ENCODE data around the gene ARID3C.

Gene ARID3C

DNA sequence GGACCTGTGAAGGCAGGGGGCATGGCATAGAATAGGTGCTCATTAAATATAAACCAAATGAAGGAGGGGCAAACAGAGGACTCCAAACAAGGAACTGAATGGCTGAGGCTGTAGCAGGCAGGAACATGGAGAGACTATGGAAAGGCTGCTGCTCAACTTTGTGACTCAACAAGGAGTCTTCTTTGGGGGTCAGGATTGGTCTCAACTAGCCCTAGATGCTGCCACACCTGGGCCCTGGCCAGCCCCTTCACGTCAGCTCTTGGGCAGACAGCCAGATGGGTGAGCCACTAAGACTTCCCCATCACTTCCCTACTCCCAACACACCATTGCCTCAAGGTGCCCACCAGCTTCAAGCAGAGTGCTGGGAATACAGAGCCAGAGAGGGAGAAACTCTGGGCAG lies 28.0 kb downstream of the ARID3C start:
- Mint-ChIP-seq H3K27me3 (peaks cover 19% of the 10 kb centered on the region), H3K27ac (no peak overlapping the region), H3K36me3 (no peaks in the 10 kb centered on the region), H3K9me3 (no peaks in the 10 kb centered on the region), H3K4me1 (no peaks in the 10 kb centered on the region), H3K4me3 (no peak overlapping the region)
- ATAC-seq = no peak

DNA sequence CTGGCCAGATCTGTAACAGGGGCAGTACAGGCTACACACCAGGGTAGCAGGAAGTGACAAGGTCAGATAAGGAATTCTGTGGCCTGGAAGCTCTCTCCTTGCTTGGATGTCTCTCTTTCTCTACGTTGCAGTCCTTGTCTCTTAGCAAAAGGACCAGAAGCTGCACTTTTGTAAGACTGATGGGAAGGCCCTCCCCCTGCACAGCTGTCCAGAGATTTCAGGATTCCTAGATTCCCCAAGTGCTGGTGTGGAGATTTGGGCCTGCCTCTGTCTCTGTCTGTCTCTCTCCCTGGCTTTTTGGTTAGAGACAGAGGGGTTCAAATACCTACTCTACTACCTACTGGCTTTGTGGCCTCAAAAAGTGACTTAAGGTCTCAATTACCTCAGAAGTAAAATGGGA lies 29.3 kb downstream of the ARID3C start:
- H3K4me1 Mint-ChIP-seq = no peaks in the 10 kb centered on the region
- no peak for ATAC-seq
- H3K27me3 Mint-ChIP-seq = peaks cover 21% of the 10 kb centered on the region
- no peaks in the 10 kb centered on the region for H3K9me3 Mint-ChIP-seq
- no peak overlapping the region for H3K4me3 Mint-ChIP-seq
- no peaks in the 10 kb centered on the region for H3K36me3 Mint-ChIP-seq
- no peak overlapping the region for H3K27ac Mint-ChIP-seq

DNA sequence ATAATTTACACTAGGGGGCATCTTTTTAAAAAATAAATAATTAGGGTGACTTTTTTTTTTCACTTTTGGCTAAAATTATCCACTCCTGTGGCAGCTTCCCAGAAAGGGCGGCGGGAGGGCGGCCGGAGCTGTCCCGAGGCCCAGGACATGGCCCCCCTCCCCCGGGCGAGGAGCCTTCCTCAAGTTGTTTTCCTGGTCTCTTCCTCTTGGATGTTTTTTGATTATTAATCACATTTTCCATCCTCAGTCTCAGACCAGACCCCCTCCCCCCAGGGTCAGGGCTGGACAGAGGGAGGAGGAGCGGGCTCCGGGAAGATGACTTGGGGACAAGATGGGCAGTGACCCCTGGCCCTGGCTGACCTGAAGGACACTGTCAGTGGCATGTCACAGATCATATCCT lies 34.7 kb downstream of the ARID3C start:
- Mint-ChIP-seq H3K27ac (no peak overlapping the region), H3K27me3 (peaks cover 65% of the 10 kb centered on the region), H3K4me1 (peaks cover 37% of the 10 kb centered on the region), H3K4me3 (no peak overlapping the region), H3K9me3 (no peaks in the 10 kb centered on the region), H3K36me3 (no peaks in the 10 kb centered on the region)
- ATAC-seq = no peak

DNA sequence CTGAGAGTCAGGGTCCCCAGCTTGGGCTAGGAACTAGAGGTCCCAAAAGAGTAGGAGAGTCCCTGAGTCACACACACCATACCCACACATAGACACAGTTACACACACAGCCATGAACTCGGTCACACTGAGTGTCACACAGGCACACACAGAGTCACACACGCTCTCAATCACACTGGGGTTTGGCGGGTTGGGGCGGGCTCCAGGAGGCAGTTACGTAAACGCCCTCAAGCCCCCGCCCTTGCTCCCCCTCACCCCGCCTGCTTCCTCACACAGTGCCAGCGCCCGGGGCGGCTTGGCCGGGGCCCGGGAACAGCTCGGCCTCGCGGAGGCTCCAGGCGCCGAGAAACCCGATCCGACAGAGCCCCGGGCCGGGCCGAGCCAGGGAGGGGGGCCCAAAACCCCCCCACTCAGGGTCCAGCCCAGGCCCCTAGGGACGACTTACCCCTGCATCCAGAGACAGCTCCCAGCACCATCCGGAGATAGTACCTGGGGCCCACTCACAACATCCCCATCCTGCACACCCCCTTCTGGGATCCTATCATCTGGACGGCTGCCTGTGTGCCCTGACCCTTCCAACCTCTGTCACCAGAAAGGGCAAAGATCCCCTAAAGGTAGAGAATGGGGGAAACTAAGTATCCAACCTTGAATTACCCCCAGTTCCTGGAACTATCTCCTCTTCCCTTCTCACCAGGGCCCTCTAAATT lies 35.8 kb downstream of the ARID3C start:
- Mint-ChIP-seq H3K9me3 (no peaks in the 10 kb centered on the region), H3K4me1 (peaks cover 47% of the 10 kb centered on the region), H3K27me3 (peaks cover 76% of the 10 kb centered on the region), H3K4me3 (no peak overlapping the region), H3K36me3 (no peaks in the 10 kb centered on the region), H3K27ac (no peak overlapping the region)
- no peak for ATAC-seq

DNA sequence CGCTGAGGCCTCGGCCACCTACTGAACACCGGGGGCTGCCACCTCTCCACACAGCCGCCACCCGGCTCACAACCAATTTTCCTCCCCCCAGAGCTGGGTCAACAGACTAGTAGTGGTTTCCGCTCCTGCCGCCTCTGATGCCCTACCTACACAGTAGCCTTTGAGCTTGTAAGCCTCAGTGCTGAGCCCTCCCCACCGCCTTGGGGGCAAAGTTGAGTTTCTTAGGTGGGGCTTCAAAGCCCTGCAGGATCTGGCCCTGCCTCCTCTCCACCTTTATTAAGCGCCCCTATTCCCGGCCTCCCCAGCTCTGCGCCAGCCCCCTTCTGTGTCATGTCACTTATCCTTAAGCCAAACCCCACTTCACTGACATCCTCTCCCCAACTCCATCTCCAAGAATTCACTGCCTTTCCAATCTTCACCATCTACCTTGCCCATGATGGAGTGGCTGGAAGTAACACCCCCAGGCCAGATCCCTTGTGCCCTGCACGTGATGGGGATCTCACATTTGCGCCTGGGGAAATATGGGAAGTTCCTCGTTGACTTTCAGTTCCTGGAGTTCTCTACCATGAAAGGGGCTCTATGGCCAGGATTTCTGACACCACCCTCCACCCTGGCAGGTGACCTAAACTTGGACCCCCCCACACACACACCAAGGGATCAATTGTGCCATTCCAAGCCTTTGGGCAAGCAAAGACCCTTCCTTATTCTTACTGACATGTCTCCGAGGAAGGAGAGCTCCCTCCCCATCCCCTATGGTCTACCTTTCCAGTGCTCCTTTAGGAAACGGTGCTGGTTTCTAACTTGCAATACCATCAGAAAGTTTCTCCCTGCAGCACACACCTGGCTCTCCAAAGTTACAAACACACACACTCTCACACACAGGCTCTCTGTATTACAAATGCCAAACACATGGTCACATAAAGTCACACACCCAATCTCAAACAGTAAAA lies 36.7 kb downstream of the ARID3C start:
- no peak for ATAC-seq
- Mint-ChIP-seq H3K4me1 (peaks cover 47% of the 10 kb centered on the region), H3K9me3 (no peaks in the 10 kb centered on the region), H3K27me3 (peaks cover 71% of the 10 kb centered on the region), H3K4me3 (peak overlapping the region; percentile 79), H3K36me3 (no peaks in the 10 kb centered on the region), H3K27ac (no peak overlapping the region)

DNA sequence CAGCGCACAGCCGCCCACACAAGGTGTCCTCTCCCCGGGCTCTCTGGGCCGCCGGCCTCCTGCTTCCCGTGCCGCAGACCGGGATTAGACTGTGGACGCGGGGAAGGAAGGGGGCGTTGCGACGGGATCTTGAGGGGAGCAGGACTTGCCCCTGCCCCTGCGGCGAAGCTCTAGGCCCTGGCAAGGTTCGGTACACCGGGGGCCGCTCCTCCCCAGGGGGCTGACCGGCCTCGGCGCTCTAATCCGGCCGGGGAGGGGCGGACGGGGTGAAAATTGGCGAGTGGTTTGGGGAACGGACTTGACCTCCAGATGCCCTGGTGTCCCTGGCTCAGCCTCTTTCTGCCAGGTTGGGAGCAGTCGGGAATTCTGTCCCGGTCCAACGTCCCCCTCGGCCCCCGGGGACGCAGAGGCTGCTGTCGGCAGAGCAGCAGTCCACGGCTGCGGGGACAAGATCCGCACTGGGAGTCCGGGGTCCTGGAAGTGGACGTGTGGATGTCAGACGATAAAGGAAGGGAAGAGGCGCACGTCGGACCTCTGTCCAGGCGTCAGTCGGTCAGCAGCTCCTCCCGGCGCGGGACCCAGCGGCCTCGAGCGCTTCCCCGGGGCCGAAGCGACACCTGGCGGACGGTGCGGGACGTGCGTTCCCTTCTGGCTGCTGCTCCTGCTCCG lies 37.5 kb downstream of the ARID3C start:
- H3K4me3 Mint-ChIP-seq = peak overlapping the region; percentile 79
- peaks cover 68% of the 10 kb centered on the region for H3K27me3 Mint-ChIP-seq
- H3K9me3 Mint-ChIP-seq = no peaks in the 10 kb centered on the region

DNA sequence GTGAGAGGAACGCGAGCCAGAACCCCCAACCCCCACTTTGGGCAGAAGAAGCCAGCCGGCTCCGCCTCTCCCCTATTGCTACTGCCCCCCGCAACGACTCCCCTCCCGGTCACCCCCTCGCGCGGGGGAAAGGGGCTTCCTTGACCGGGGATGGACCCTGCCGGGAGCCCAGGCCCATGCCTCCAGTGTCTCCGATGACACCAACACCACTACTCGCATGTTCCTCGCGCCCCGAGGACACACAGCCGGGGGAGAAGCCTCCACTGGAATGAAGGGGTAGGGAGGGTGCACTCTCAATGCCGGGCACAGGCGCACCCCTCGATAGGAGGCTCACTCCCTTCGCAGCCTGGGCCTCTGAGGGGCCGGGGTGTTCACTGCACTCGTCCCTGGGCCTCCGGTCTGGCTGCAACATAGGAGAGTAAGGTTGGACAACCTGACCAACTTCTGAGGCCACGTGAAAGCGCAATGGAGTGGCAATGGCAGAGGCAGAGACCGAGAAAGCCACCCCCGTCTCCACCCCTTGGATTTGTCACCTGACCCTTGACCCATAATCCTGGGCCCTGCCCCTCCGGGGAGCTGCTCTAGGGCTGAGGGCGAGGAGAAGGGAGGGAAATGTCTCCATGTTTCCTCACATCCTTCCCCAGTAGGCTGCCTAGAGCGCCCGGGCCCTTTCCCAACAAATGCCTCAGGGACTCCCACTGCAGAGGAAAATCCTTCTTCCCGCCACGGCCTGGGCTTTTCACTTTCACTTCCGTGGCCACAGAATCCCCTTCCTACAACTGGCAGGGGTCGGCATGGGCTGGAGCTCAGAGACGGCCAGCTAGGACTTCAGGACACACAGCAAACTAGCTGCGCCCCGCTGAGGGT lies 38.3 kb downstream of the ARID3C start:
- H3K9me3 Mint-ChIP-seq = no peaks in the 10 kb centered on the region
- H3K36me3 Mint-ChIP-seq = no peaks in the 10 kb centered on the region
- no peak for ATAC-seq
- no peak overlapping the region for H3K27ac Mint-ChIP-seq
- peak overlapping the region; percentile 79 for H3K4me3 Mint-ChIP-seq
- H3K27me3 Mint-ChIP-seq = peaks cover 70% of the 10 kb centered on the region
- H3K4me1 Mint-ChIP-seq = peaks cover 55% of the 10 kb centered on the region

More for the DNA sequence above, 37.5 kb downstream of the ARID3C start:
- peak; percentile 81 for ATAC-seq
- H3K27ac Mint-ChIP-seq = no peak overlapping the region
- H3K4me1 Mint-ChIP-seq = peaks cover 48% of the 10 kb centered on the region
- H3K36me3 Mint-ChIP-seq = no peaks in the 10 kb centered on the region

DNA sequence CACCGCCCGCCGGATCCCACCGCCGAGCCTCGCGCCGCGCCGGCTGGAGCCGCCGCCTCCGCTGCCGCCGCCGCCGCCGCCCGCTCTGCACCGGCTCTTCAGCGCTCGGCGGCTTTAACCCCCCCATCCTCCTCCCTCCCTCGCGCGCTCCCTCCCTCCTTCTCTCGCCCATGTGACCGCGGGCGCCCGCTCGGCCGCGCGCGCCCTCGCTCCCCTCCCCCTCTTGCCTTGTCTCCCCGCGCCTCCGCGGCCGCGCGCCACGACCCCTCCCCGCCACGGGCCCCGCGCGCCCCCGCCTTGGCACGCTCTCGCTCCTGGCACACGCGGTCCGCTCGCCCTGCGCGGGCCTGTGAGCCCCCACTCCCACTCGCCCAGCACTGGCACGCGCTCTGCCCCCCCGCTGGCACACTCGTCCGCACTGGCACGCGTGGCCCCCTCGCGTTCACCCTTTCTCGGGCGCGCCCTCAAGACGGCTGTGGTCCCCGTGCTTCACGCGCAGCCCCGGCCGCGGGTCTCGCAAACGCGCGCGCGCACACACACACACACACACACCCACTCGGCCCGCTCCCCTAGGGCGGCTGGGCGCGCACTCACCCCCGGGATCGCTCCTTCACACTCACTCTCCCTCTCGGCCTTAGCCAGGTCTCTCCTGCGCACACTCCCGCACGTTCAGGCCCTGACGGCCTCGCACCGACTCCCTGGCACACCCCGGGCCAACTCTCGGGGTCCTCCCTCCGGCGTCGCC lies 39.1 kb downstream of the ARID3C start, which contains the start of gene CNTFR:
Gene CNTFR, minus strand, starts transcription at position 89 of the 745 bp plus-strand sequence. CDS start 20,743 bp downstream, outside the sequence.
- Mint-ChIP-seq H3K4me1 (peaks cover 61% of the 10 kb centered on the region), H3K4me3 (peak within 1 kb of the TSS; percentile 79), H3K9me3 (no peaks in the 10 kb centered on the region), H3K27me3 (peaks cover 77% of the 10 kb centered on the region), H3K36me3 (no peaks in the 10 kb centered on the region), H3K27ac (no peak within 1 kb of the TSS)
- ATAC-seq = peak; percentile 4

DNA sequence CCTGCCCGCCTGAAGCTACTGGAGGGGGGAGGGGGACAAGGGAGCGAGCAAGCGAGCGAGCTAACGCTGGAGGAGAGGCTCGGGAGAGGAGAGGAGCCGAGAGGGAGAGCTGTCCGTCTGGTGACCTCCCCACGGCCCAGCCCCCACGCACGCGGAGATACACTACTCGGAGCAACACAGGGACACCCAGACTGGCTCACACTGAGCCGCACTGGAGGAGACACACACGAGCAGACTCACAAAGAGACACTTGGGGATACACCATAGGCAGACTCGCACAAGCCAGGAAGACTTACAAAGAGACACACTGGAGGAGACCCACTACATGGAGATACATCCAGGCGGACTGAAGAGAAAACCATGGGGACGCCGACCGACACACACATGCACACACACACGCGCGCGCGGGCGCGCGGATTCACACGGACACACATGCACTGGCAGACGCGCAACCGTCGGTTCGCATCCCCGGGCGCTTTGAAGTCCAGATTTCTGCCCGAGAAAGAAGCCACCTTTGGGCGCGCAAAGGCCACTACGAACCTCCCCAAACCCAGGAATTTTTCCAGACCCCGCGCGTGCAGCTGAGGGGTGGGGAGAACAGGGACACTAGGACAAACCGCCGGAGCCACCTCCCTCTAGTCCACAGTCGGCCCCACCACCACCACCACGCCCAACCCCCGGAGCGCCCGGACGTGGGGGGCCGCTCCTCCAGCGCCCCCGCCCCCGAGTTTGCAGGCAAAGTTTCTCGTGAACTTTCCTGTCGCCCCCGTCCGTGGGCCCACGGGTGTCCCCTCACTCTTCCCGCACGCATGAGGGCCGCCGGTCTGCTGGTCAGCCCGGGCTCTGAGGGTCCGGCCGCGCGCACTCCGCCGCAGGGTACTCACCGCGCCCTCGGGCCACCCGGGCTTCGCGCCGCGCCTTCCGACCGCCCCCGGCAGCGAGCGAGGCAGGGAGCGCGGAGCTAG lies 39.9 kb downstream of the ARID3C start:
- Mint-ChIP-seq H3K4me3 (peak overlapping the region; percentile 2), H3K27ac (no peak overlapping the region), H3K36me3 (no peaks in the 10 kb centered on the region), H3K27me3 (peaks cover 85% of the 10 kb centered on the region), H3K4me1 (peaks cover 61% of the 10 kb centered on the region), H3K9me3 (no peaks in the 10 kb centered on the region)
- no peak for ATAC-seq

DNA sequence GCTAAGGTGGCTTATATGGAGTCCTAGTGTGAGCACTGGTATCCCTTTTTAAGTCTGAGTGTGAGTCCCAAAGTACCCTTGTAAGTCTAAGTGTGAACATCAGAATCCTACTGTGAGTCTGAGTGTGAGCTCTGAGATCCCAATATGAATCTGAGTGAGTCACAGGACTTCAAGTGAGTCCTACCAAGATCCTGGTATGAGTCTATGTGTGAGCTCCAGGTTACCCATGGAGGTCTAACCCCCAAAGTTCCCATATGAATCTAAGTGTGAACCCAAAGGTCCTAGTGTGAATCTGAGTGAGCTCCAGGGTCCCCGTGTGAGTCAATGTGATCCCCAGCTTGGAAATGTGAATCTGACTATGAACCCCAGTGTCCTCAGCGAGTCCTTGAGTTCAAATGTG lies 41.6 kb downstream of the ARID3C start:
- no peak for ATAC-seq
- no peak overlapping the region for H3K27ac Mint-ChIP-seq
- no peak overlapping the region for H3K4me3 Mint-ChIP-seq
- H3K36me3 Mint-ChIP-seq = no peaks in the 10 kb centered on the region
- H3K4me1 Mint-ChIP-seq = peaks cover 49% of the 10 kb centered on the region
- no peaks in the 10 kb centered on the region for H3K9me3 Mint-ChIP-seq
- H3K27me3 Mint-ChIP-seq = peaks cover 85% of the 10 kb centered on the region

DNA sequence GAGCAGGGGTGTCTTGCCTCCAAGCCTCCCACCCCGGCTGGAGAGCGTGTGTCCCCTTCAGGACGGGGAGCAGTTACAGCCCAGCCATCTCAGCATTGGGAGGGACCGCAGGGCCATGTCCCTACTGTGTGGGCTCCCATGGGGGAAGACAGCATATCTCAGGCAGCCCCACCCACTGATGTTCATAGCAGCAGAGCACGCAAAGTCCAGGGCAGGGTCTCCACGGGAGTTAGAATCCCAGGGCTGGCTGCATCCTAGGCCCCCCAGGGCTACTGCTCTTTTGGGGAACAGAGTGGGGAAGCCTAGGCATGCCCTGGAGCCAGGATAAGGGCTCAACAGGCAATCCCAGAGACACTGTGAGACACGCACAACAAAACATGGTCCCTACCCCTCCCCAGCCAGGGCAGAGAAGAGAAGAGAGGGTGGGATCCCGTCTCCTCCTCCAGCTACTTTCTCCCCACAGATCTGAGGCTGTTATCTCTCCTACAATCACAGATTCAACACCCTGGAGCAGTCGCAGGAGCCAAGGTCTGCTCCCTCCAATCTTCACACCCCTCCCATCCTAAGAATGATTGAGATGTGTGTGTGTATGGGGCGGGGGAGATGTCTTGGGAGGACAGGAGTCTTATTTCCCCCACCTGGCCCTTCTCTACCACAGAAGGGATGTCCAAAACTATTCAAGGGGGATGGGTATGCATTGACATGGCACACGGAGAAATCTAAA lies 42.8 kb downstream of the ARID3C start:
- Mint-ChIP-seq H3K4me1 (peaks cover 37% of the 10 kb centered on the region), H3K4me3 (no peak overlapping the region), H3K9me3 (no peaks in the 10 kb centered on the region), H3K27ac (no peak overlapping the region), H3K27me3 (peaks cover 80% of the 10 kb centered on the region), H3K36me3 (no peaks in the 10 kb centered on the region)
- no peak for ATAC-seq

DNA sequence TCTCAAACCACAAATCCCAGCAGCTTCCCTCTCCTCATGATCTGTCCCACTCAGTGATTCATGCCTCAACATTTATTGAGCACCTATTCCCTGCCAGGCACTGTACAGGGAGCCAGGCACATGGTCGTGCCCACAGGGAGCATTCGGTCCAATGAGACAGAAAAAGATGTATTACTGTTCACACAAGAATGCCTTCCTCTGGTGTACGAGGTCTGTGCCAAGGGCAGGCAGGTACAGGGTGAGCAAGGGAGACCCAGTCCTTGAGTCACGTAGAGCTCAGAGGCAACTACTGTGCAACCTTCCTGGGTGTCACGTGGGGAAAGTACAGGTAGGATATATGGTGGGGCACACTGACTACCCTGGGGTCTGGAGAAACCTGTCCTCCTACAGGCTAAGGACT lies 43.9 kb downstream of the ARID3C start:
- H3K27me3 Mint-ChIP-seq = peaks cover 80% of the 10 kb centered on the region
- no peak for ATAC-seq
- no peaks in the 10 kb centered on the region for H3K9me3 Mint-ChIP-seq
- no peak overlapping the region for H3K27ac Mint-ChIP-seq
- H3K4me3 Mint-ChIP-seq = no peak overlapping the region
- H3K4me1 Mint-ChIP-seq = peaks cover 26% of the 10 kb centered on the region
- no peaks in the 10 kb centered on the region for H3K36me3 Mint-ChIP-seq

DNA sequence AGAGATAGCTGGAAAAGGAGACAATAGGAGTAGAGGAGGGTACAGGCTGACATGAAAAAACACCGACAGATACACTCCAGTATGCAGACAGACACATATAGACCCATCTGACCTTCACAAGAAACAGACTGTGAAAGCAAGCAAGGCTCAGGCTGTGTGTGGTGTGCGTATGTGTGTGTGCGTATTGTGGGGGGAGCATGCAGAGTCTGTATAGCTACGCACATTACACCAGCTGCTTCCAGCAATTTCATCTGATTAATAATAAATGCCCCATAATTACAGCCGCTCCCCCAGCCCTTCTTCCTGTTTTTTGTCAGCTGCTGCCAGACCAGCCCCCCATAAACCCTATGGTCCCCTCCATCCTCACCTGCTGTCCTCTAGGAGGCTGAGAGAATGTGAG lies 46.1 kb downstream of the ARID3C start:
- Mint-ChIP-seq H3K27me3 (peaks cover 80% of the 10 kb centered on the region), H3K36me3 (no peaks in the 10 kb centered on the region)

More for the DNA sequence above, 46.1 kb downstream of the ARID3C start:
- Mint-ChIP-seq H3K4me3 (no peak overlapping the region), H3K27ac (no peak overlapping the region), H3K4me1 (peaks cover 20% of the 10 kb centered on the region), H3K9me3 (no peaks in the 10 kb centered on the region)
- ATAC-seq = no peak

All from stimulated activated memory B cell treated with anti-CD40 and anti-IgM and Interleukin-4, amounts not matched to agents 10 μg/mL and 1 μg/mL and 100 μg/mL, for 72 hours (primary cell).